ENCODE measurements around the gene CRYBB2.

- TF ChIP-seq SIN3A (IDR thresholded peaks at IDR 0.05; ENCODE audit: borderline replicate concordance, insufficient read depth, low read length) = no peak
- TF ChIP-seq REST (IDR thresholded peaks at IDR 0.05; ENCODE audit: insufficient read depth in 1 of 2, low read depth in 2 of 2, low read length in 2 of 2) = no peak
- TF ChIP-seq POLR2AphosphoS5 (IDR thresholded peaks at IDR 0.05; ENCODE audit: low read depth, low read length) = no peak
These were observed 43.3 kb upstream of the CRYBB2 start for GRCh38 chr22:25176175-25176574.
